DMS114 treated with DMSO at 0.1 percent for 48 hours (cell line): Measurements from ENCODE around the gene RSPH1.

Experiments used
- DNase-seq: peaks from one replicate; lab custom pipeline; 2025; ENCODE audit not compliant: unreplicated experiment; lab: John Stamatoyannopoulos, UW

Gene RSPH1

DNA sequence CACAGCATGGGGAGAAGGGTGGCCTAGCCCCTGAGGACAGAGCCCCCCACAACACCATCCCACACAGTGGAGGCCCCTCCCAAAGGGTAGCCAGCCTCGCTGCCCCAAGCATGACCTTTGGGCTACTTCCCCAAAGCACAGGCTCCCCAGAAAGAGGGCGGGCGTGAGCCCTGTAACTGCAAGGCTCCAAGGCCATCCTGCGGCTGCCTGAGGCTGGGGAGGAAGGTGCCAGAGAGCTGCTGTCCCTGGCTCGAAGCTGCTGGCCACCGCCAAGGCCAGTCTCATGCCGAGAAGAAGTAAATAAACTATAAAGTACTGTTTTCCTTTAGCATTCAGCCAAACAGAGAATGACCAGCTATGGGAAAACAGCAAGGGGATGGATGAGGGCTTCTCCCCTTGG lies 64.8 kb downstream of the RSPH1 start:
- DNase-seq, result no peak

DNA sequence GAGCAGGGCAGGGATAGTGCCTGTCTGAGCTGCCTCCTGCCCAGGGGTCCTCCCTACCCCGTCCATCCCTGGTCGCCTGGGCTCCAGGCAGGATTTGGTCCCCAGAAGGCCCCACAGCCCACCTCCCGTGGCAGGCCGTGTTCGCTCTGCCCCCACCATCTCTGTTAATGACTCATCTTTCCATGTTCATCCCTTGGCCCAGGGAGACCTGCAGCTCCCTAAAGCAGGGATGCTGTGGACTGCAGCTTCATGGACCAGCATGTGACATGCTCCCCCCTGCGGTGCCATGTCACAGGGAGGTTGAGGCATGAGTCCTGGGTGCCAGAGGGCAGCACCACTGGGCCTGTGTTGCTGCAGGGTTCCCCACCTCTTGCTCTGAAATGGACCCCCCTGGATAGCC lies 65.5 kb downstream of the RSPH1 start:
- no peak for DNase-seq

DNA sequence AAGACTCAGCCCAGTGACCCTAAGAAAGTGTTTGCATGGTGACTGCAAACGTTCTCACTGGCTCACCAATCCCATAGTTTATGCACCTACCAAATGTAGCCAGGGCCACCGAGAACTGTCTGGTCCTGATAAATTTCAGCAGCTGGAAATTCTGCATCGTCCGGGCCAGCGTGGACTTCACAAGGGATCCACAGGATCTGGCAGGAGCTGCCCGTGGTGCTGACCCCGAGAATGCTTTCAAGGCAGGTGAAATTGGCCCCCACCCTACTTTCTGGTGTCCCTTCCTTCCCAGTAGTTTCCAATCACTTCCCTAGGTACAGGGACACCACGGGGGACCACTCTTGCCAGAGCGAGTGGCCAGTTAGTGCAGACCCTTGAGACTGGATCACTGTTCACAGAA lies 66.2 kb downstream of the RSPH1 start:
- DNase-seq, result no peak

DNA sequence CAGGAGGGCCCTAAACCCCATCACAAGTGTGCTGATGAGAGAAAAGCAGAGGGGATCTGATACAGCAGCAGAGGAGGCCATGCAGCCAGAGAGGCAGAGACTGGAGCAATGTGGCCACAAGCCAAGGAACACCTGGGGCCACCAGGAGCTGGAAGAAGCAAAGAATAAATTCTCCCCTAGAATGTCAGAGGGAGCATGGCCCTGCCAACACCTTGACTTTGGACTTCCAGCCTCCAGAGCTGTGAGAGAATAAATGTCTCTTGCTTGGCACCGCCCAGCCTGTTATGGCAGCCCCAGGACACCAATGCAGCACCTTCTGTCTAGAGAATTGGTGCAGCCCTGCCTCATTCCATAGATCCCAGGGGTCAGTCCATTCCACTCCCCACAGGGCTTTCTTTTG lies 67.0 kb downstream of the RSPH1 start:
- DNase-seq, result no peak

DNA sequence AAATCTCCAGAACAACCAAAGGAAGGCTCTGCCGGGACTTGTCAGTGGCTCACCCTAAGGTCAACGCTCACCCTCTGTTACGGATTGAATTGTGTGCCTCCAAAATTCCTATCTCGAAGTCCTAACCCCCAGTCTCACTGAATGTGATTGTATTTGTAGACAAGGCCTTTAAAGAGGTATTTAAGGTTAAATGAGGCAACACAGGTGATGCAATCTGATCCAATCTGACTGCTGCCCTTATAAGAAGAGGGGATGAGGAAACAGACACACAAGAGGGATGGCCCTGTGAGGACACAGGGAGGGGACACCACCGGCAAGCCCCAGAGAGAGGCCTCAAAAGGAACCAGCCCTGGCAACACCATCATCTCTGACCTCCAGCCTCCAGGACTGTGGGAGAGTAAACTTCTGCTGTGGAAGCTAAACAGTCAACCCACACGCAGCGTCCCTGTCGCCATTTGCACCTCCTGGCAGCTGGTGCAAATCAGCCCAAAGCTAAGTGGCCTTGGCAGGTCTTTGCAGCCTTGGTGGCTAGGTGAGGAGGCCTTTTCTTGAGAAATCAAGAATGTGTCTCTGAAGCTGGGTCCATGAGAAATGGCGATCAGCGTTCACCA lies 68.1 kb downstream of the RSPH1 start:
- DNase-seq, result no peak

DNA sequence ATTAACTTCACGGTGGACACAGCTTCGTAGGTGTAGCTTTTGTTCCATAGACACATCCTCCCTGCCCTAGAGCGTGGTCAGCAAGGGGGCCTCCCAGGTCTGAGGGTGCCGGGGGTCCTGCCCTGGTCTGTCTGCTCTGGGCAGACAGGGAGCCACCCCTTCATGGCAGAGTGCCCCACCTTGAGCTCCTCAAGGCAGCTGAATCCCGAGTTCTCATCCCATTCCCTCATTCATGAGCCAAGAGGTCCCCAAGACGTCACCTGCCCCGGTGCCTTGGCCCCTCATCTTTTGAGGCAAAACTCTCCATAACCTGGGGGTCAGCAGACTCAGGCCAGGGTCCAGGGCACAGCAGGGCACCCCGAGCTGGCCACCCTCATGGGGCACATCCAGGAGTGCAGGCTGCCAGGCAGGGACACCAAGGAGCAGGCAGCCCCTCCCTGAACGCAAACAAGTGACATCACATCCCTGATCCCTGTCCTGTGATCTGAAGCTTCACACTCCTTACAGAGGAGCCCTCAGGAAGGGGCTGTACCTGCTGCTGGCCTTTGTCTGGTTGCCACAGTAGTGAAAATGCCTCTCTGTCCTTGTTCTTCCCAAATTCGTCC lies 69.0 kb downstream of the RSPH1 start:
- DNase-seq, result no peak

DNA sequence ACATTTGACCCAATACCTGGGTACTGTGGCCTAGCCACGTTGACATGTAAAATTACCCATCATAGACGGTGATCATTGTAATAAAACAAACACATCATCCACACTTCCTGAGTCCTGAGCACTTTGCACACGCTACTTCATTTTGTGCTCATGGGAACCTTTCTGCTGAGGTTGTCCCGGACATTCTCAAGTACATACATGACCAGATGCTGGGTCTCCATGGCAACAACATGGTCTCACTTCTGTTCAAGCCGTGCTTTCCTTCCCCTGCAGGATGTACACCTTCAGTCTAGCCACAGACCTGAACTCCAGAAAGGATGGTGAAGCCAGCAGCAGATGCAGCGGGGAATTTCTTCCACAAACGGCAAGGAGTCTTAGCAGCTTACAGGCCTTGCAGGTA lies 69.6 kb downstream of the RSPH1 start:
- no peak for DNase-seq

DNA sequence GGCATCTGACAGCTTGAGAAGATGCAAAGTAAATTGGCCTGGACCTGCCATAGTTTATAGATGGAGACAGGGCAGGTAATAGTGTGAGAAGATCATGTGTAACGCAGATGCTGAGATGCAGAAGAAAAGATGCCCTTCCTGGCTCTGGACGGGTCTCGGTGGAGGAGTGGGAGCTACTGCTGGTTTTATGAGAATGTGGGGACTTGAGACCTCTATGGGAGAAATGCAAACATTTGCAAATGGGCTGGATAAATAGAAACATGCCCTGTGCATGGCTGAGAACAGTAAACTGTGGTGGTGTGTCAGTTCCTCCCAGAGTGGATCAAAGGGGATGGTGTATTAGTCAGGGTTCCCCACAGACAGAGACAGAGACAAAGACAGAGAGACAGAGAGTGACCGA lies 70.4 kb downstream of the RSPH1 start:
- no peak for DNase-seq

DNA sequence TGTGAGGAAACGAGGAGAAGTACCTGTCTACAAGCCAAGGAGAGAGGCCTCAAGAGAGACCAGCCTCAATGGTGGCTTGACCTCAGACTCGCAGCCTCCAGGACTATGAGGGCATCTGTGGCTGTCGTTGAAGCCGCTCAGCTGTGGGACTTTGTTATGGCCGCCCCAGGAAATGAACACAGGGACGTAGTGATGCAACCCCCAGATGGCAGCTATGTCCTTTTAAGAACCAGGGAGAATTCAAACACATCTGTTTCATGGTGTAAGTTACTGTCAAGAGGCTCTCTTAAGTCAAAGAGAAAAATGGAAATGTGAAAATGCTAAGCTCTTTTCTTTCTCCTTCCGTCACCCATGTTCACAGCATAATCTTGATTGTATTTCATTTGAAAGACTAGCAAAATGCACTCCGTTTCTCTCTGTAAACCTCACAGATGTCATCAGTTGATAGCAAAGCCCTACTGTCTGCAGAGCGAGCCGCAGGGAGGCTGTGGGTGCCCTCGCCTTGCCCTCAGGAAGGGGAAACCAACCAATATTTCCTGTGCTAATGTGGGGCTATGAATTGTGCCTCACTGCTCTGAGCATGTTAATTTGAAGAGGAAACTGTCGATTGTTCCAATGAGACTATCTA lies 71.0 kb downstream of the RSPH1 start:
- no peak for DNase-seq

DNA sequence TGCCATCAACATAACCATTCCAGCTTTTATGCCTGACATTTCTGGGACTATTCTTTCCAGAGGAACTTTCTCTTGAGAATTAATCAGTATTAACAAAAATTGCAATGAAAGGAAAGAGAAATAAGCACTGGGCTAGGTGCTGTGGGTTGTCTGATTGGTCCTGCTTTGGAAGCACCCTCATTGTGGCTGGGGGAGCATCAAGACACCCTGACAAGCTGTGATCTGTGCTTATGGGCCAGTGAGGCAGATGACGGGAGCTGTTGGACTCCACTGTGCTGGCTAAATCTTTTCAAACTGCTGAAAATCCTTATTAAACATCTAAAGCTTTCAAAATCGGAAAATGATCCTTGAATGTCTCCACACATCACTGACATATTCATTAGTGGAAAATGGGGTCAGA lies 72.3 kb downstream of the RSPH1 start:
- DNase-seq, result no peak

DNA sequence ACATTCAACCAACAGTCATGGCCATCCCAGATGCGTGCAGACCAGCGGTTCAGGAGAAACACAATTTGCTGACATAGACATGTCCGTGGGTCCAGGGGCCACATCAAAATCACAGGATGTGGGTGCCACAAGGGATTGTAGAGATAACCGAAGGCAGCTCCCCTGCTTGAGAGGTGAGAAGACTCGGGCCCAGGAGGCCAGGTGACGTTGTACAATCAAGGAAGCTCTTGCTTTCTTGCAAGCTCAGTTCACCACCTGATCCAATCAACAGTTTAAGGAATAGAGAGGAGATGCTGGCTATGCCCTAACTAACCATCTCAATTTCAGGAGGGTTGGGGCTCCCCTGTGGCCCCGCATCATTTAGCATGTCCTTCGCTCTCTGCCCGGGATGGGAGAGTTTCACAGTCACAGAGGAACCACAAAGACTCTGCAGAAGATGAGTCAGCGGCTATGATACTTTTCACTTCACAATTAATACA lies 72.8 kb downstream of the RSPH1 start:
- no peak for DNase-seq
